Ascending aorta (tissue), 2 donors: ENCODE measurements around the gene ACP7. TPM values are rescaled to one million over a fixed set of nuclear protein-coding genes. Genes with fewer than 3 reads are reported as not detected.
A peak's percentile ranks its signal among the peaks of the same experiment; 100 is the strongest.

Source experiments
- DNase-seq, 2 donors: peaks; one replicate each; pipeline ENCODE4 v3.0.0-alpha.2; 2019; ENCODE audit warnings: low spot score in 2 of 2
- H3K27ac ChIP-seq, 2 donors: fragments of 200-600 bp; sonication (generic); one replicate each; pipeline ENCODE4 v1.5.1; 2016 to 2017; ENCODE audit warnings: mild to moderate bottlenecking in 1 of 2
- H3K27me3 ChIP-seq: fragments of 200-600 bp; sonication (generic); one replicate; pipeline ENCODE4 v1.5.1; 2017
- H3K36me3 ChIP-seq, 2 donors: fragments of 200-600 bp; sonication (generic); one replicate each; pipeline ENCODE4 v1.5.1; 2016
- H3K4me1 ChIP-seq, 2 donors: fragments of 200-600 bp; sonication (generic); one replicate each; pipeline ENCODE4 v1.5.1; 2016 to 2017; ENCODE audit warnings: mild to moderate bottlenecking in 1 of 2
- H3K4me3 ChIP-seq, 2 donors: fragments of 200-600 bp; sonication (generic); one replicate each; pipeline ENCODE4 v1.5.1; 2016 to 2017; ENCODE audit warnings: mild to moderate bottlenecking in 1 of 2
- H3K9me3 ChIP-seq, 2 donors: fragments of 200-600 bp; sonication (generic); one replicate each; pipeline ENCODE4 v1.5.1; 2016
- intact Hi-C: fragments of 100-400 bp; cut with DNase I; formaldehyde crosslinking; loops from one replicate; pipeline ENCODE4 v1.15.1; 2023
- total RNA-seq: library from RNA; depleted of rRNA; stranded (reverse); fragments of >200 nt; gene quantifications from one replicate; pipeline ENCODE4 v1.1.0, GENCODE V29; 2016
- TF ChIP-seq, protein P1 (sequence below), 3 experiments: fragments of 200-600 bp in 2 of 3; fragments of 450-650 bp in 1 of 3; sonication (generic) in 2 of 3; IDR thresholded peaks; one replicate each; pipeline ENCODE4 v1.5.1; 2016 to 2019; ENCODE audit warnings: antibody characterized with exemption in 3 of 3, mild to moderate bottlenecking in 1 of 3, moderate library complexity in 1 of 3

ACP7 gene
- total RNA-seq, 1 donor from 2014 or later, result not detected

DNA sequence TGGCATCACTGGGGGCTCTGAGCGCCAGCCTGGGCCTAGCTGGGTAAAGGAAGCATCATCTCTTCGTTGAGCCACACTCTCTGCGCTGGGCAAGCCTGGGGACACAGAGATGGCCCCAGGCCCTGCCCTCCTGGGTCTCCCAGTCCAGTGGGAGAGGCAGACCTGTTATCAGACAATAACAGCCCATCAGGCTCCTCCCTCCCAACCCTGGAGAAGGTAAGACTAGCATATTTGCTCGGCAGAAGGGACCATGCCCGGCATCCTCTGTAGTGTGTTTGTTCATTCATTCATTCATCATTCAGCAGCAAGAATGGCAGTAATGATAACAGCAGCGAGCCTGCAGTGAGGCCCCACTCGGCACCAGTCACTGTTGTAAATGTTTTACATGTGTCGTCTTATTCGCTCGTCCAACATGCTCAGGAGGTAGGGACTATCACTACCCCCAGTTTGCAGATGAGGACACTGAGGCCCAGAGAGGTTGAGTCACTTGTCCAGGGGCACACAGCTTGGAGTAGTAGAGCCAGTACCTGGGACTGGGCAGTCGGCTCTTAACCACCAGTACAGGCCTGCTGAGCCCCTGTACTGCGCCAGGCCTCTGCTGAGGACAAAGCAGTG lies 74.6 kb downstream of the ACP7 start:
- H3K4me3 ChIP-seq, result no peak overlapping the region
- H3K4me1 ChIP-seq, result peaks cover 6 to 36% of the 10 kb centered on the region in 2 donors
- intact Hi-C loops, result no loop called here
- no peaks in the 10 kb centered on the region for H3K9me3 ChIP-seq
- TF ChIP-seq, protein P1, sequence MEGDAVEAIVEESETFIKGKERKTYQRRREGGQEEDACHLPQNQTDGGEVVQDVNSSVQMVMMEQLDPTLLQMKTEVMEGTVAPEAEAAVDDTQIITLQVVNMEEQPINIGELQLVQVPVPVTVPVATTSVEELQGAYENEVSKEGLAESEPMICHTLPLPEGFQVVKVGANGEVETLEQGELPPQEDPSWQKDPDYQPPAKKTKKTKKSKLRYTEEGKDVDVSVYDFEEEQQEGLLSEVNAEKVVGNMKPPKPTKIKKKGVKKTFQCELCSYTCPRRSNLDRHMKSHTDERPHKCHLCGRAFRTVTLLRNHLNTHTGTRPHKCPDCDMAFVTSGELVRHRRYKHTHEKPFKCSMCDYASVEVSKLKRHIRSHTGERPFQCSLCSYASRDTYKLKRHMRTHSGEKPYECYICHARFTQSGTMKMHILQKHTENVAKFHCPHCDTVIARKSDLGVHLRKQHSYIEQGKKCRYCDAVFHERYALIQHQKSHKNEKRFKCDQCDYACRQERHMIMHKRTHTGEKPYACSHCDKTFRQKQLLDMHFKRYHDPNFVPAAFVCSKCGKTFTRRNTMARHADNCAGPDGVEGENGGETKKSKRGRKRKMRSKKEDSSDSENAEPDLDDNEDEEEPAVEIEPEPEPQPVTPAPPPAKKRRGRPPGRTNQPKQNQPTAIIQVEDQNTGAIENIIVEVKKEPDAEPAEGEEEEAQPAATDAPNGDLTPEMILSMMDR (IDR thresholded peaks at IDR 0.05), result no peak
- H3K36me3 ChIP-seq, result no peaks in the 10 kb centered on the region
- H3K27ac ChIP-seq, result no peak overlapping the region
- DNase-seq, result no peak
- H3K27me3 ChIP-seq, result no peaks in the 10 kb centered on the region

DNA sequence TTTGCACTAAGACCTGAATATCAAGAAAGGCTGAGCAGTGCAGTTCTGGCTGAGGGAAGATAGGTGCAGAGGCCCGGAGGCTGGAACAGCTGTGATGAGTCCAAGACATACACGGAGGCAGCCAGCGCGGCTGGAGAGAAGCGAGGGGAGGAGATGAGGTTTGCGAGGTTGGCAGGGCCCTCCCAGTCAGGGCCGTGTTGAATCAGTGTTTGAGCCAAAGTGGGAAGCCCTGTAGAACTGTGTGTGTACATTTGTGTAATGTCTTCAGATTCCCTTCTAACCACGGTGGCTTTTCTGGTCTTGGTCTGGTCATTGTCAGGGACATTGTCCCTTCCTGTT lies 76.3 kb downstream of the ACP7 start:
- intact Hi-C loops, result no loop called here
- Histone ChIP-seq H3K27ac (peak overlapping the region; percentile 50 to 60), H3K36me3 (no peaks in the 10 kb centered on the region), H3K9me3 (no peaks in the 10 kb centered on the region), H3K4me3 (no peak overlapping the region), H3K27me3 (no peaks in the 10 kb centered on the region), H3K4me1 (peaks cover 6 to 36% of the 10 kb centered on the region in 2 donors)
- TF ChIP-seq, protein P1 (IDR thresholded peaks at IDR 0.05), result no peak
- peak in 1 of 2 donors; percentile 78 for DNase-seq

Other genes with a start within 250 kb of the ACP7 start
- gene HNRNPL, start 234.4 kb upstream of the ACP7 start, total RNA-seq, result 110 TPM
- 7.0 TPM for gene RINL, start 206.1 kb upstream of the ACP7 start, total RNA-seq
- gene SIRT2, start 184.8 kb upstream of the ACP7 start, total RNA-seq, result 53.1 TPM
- 6.3 TPM for gene NFKBIB, start 184.4 kb upstream of the ACP7 start, total RNA-seq
- not detected for gene CCER2, start 172.2 kb upstream of the ACP7 start, total RNA-seq
- gene SARS2, start 153.6 kb upstream of the ACP7 start, total RNA-seq, result 1.4 TPM
- gene MRPS12, start 153.4 kb upstream of the ACP7 start, total RNA-seq, result 9.9 TPM
- 47.4 TPM for gene FBXO17, start 108.6 kb upstream of the ACP7 start, total RNA-seq
- 144 TPM for gene FBXO27, start 51.8 kb upstream of the ACP7 start, total RNA-seq
- 27.4 TPM for gene PAK4, start 41.4 kb downstream of the ACP7 start, total RNA-seq
- not detected for gene NCCRP1, start 112.6 kb downstream of the ACP7 start, total RNA-seq
- not detected for gene SYCN, start 119.9 kb downstream of the ACP7 start, total RNA-seq
- not detected for gene IFNL3, start 160.6 kb downstream of the ACP7 start, total RNA-seq
- gene IFNL4, start 164.5 kb downstream of the ACP7 start, total RNA-seq, result not detected
- gene IFNL2, start 184.0 kb downstream of the ACP7 start, total RNA-seq, result not detected
- gene IFNL1, start 212.0 kb downstream of the ACP7 start, total RNA-seq, result not detected
- not detected for gene LRFN1, start 236.5 kb downstream of the ACP7 start, total RNA-seq